Hepatocyte (in vitro differentiated cells): ENCODE data around the gene KIAA0319L.

Experiments used
- EZH2 ChIP-seq: fragments of 200-600 bp; sonication (generic); IDR thresholded peaks from 2 replicates; pipeline ENCODE4 v1.6.1; 2016; ENCODE audit warnings: antibody characterized with exemption, mild to moderate bottlenecking, borderline replicate concordance
- TF ChIP-seq, protein P1 (sequence below): fragments of 200-600 bp; sonication (generic); IDR thresholded peaks from 2 replicates; pipeline ENCODE4 v1.5.1; 2016; ENCODE audit warnings: antibody characterized with exemption, mild to moderate bottlenecking; ENCODE audit not compliant: poor library complexity

DNA sequence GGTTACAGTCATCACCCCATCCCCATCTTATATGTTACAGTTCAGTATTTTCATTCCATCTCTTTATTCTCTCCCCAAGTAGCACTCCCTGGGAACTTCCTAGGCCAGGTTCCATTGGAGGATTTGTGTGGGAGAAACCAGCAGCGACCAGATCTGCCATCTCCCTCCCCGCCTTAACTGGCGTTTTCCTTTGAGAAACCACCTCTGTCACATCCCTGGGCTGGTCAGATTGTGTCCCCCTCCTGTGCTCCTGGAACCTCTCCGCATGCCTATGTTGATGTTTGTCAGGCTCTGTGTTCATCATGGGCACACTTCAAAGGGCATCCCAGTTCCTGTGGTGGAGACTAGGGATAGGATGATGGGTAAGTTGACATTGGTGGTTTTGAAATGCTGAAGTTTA, 126.4 kb downstream of the KIAA0319L start:
- TF ChIP-seq, protein P1, sequence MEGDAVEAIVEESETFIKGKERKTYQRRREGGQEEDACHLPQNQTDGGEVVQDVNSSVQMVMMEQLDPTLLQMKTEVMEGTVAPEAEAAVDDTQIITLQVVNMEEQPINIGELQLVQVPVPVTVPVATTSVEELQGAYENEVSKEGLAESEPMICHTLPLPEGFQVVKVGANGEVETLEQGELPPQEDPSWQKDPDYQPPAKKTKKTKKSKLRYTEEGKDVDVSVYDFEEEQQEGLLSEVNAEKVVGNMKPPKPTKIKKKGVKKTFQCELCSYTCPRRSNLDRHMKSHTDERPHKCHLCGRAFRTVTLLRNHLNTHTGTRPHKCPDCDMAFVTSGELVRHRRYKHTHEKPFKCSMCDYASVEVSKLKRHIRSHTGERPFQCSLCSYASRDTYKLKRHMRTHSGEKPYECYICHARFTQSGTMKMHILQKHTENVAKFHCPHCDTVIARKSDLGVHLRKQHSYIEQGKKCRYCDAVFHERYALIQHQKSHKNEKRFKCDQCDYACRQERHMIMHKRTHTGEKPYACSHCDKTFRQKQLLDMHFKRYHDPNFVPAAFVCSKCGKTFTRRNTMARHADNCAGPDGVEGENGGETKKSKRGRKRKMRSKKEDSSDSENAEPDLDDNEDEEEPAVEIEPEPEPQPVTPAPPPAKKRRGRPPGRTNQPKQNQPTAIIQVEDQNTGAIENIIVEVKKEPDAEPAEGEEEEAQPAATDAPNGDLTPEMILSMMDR: no peak
- no peak for TF ChIP-seq EZH2
